OCI-LY1 (cell line): Measurements from ENCODE around the gene BUB1.
"Not testable (repeated sequence)": the region's sequence is repeated elsewhere in the genome, so short reads cannot be mapped to it uniquely, and the experiment has no call there.

Experiments used
- CTCF ChIP-seq: fragments of 200-600 bp; sonication (generic), shearing (Covaris generic); IDR thresholded peaks from 2 replicates; pipeline ENCODE4 v1.5.1; 2017; ENCODE audit warnings: mild to moderate bottlenecking, antibody characterized with exemption, low read length, moderate library complexity, mixed read lengths
- EZH2 ChIP-seq: fragments of 200-600 bp; sonication (generic), shearing (Covaris generic); IDR thresholded peaks from 2 replicates; pipeline ENCODE4 v1.8.0; 2017; ENCODE audit warnings: borderline replicate concordance, mixed run types, mild to moderate bottlenecking, antibody characterized with exemption, low read length, moderate library complexity, mixed read lengths

DNA sequence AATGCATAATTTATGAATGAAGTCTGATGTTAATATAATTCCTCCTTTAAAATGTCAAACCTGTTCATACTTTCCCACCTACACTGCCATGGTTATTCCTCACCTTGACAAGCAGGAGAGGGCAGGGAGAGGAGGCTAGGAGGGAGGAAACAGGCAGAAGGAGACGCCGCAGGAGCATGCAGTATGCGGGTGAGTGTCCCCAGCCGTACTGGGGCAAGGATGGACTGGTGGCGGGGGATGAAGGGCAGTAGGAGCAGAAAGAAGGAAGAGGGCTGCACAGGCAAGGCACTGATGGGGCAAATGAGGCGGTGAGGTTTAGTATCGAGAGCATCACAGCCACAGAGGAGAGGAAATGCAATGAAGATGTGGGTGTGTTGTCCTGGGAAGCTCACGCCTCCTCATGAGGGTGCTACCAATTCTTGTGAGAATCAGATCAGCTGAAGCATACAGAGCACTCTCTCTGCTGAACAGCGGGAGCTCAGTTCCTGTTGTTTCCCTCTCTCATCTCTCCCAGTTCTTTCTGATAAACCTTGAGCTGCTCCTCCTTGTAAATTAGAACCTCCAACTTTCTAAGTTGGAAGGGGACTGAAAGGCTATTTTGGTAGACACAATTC is 58.4 kb downstream of the BUB1 start:
- not testable (repeated sequence) for TF ChIP-seq CTCF, EZH2
